GM19395 (cell line): Measurements from ENCODE around the gene LIX1L.

Experiments used
- ATAC-seq: cut with Tn5 transposase; IDR thresholded peaks from one replicate; pipeline ENCODE4 v1.9.1; 2021; ENCODE audit warnings: mild to moderate bottlenecking, moderate library complexity; ENCODE audit not compliant: unreplicated experiment

LIX1L gene

DNA sequence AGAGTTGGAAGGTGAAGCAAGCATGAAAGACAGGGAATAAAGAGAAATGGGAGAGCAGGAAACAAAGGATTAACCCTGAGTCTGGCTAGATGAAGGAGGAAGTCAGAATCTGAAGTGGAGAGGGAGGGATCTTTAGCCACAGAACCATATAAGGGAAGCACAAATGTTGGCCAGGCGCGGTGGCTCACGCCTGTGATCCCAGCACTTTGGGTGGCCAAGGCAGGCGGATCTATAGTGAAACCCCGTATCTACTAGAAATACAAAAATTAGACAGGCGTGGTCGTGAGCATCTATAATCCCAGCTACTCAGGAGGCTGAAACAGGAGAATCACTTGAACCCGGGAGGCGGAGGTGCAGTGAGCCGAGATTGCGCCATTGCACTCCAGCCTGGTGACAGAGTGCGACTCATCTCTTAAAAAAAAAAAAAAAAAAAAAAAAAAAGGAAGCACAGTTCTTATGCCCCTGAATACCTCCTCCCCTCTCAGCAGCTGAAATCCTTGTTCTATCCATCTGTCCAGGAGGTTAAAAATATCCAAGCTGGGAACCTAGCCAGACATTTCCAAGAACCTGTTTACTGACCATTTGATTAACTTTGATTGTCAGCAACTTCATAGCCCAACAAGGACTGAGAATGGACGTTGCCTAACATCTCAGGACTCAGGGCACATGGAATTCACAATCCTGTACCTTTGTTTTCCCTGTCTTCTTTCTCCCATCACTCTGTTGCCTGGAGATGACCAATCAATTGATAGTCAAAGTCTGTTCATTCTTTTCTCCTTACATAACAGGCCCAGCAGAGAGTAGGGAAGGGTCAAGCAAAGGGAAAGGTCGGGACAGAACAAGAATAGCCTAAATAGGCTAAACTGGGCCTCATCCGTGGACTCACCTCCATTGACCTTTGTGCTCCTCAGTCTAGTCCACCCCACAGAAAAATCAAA is 28.0 kb upstream of the LIX1L start:
- ATAC-seq: no peak

DNA sequence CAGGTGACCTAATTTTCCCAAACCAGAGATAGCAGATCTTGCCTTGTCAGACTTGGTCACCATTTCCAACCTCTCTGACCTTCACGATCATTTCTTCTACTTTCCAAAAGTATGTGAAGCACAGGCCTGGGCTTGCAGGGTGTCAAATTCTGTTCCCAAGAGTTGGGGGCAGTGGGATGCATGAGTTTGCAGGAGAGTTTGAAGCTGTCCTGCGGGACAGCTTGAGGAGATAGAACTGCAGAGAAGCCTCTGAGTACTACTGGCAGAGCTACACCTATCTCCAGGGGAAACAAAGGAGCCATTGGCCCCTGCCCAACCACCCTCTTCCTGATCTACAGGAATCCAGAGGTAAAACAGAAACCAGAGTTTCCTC is 27.3 kb upstream of the LIX1L start:
- ATAC-seq: no peak

DNA sequence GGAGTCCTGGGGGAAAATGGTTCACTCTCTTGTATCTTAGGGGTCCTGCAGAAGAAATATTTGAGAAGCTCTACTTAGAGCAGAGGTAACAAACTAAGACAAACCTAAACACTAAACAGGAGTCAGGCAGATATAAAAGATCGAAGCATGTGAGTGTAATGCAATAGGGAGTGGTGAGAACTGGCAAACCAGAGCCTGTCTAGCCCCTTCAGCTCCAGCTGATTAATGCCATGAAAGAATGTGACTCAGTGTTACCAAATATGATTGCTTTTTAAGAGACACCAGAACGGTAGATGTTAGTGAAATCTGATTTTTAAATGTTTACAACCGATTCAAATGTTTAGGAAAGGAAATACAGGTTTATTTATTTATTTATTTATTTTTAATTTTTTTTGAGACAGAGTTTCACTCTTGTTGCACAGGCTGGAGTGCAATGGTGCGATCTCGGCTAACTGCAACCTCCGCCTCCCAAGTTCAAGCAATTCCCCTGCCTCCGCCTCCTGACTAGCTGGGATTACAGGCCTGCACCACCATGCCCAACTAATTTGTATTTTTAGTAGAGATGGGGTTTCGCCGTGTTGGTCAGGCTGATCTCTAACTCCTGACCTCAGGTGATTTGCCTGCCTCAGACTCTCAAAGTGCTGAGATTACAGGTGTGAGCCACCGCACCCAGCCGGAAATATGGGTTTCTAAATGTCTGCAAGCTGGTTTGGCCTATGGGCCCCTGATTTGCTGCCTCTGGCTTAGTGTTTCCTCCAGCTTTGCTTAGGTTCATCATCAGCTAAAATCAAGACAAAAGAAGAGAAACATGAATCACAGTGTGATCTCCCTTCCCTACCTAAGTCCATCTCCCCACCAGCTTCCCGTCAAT is 26.4 kb upstream of the LIX1L start:
- no peak for ATAC-seq

- no peak for ATAC-seq
Measured at GRCh38 chr1:145983206-145983675, 25.4 kb upstream of the LIX1L start.

DNA sequence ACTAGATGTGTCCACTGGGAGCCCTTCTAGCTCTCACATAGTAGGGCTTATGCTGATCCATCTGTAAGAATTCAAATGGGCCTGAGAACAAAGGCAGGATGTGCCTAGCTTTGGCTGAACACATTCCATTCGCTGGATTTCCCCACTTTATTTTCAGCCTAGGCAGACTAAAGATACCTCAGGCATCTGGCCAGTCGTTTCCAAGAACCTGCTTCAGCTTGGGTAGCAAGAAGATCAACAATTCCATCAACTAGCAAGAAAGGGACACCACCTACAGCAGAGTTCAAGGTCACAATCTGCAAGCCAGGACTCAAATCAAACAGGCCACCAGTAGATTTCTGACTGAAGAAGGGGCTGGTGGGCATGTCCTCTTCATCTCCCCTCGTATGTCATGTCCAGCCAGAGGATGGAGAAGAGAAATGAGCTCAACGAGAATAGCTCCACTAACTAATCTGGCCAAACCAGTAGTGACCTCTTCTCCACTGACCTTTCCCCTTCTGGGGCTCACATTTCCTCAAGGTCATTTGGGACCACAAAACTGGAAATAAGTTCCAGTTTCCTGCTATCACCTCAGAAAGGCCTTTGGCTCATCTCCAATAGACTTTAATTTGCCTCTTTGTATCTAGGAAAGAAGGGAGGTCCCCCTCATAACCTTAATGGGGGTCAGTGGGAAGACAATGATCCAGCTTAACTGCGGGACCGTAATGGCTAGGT is 24.4 kb upstream of the LIX1L start:
- no peak for ATAC-seq

- no peak for ATAC-seq
Measured at GRCh38 chr1:145980457-145980994, 22.7 kb upstream of the LIX1L start.

DNA sequence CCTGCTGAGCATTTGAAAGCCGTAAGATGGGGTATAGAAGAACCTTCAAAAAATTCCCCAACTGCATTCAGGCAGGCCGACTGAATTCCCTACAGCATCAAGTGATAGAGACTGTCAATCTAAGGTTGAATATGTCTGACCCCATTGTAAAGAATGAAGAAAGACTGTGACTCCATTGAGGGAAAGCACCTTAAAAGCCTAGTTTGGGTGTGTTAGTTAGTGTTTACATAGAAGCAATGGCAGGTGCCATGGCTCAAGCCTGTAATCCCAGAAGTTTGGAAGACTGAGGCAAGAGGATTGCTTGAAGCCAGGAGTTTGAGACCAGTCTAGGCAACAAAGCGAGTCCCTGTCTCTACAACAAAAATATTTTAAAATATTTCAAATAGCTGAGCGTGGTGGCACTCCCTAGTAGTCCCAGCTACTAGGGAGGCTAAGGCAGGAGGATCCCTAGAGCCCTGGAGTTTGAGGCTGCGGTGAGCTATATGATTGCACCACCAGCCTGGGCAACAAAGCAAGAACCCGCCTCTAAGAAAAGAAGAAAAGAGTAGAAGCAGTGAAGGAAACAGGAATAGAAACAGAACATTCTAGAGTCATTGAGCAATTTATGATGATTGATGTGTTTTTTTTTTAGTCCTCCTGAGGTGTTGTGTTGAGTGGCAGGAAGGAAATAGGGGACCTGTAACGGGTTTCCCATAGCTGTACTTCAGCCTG is 22.1 kb upstream of the LIX1L start:
- peak; percentile 21 for ATAC-seq

DNA sequence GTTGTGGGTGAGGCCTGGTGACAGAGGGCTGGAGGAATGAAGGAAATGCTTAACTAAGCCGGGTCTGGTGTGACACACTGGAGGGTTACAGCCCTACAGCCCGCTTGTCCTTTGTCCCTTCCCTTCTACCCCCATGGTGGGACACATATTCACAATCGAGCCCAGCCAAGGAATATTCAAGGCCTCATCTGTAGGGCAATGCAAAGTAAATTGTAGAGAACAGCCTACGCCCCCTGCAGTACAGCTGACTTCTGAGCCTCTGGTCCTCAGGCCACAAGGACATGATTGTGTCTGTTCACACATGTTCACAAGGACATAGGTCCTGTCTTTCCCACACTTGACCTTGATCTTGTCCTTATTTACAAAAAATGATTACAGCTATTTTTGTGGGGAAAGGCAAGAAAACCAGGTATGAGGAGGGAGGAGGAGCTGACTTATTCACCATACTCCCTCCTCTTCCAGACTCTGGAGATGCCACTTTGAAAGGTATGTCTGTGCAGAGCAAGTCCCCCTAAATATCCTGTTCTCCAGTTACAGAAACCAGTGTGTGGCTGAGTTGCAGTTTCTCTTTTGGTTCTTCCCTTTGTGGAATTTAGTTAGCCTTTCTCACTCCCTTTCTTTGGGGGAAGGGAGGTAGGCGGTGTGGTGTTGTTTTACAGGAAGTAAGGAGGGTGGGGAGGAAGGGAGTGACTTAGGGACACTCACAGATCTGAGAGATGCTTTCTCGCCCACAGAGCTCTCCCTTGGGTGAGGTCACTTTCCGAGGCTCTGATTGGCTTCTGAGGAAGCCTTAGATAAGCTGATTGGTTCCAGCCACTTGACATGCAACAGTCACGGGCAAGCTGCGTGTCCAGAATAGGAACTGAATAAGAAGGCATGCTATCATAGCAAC is 21.3 kb upstream of the LIX1L start:
- ATAC-seq: peak; percentile 95

GRCh38 chr1:145978471-145978853 is 20.6 kb upstream of the LIX1L start:
- no peak for ATAC-seq

- no peak for ATAC-seq
Measured at GRCh38 chr1:145977486-145978470, 20.0 kb upstream of the LIX1L start.

DNA sequence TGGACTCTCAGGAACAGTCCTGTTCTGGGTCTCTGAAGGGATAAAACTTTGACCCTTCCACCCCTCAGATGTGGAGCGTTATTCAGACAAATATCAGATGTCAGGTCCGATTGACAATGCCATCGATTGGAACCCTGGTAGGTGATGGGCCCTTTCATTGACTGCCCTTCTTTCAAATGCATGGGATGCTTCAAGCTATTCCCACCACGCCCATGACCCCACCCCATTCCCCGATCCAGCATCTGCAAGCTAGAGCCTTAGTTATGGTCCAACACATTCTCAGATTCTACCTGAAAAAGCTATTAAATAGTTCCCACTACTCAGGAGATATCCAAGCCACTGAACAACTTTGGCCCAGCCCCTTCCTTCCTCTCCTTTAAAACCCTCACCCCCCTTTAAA is 19.2 kb upstream of the LIX1L start:
- no peak for ATAC-seq

DNA sequence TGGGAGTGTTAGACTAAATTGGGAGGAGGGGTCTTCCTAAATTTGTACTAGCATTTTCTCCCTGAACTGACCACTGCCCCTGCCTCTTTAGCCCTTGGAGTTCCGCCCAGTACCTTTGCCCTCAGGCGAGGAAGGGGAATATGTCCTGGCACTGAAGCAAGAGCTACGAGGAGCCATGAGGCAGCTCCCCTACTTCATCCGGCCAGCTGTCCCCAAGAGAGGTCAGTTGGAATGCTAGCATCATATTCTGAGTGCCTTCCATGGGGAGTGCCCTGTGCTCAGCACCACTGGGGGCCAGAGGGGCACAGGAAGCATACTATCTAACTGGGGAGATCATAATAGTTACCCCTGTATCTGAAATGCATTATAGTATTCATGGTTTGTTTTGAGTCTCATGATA is 17.4 kb upstream of the LIX1L start:
- no peak for ATAC-seq

DNA sequence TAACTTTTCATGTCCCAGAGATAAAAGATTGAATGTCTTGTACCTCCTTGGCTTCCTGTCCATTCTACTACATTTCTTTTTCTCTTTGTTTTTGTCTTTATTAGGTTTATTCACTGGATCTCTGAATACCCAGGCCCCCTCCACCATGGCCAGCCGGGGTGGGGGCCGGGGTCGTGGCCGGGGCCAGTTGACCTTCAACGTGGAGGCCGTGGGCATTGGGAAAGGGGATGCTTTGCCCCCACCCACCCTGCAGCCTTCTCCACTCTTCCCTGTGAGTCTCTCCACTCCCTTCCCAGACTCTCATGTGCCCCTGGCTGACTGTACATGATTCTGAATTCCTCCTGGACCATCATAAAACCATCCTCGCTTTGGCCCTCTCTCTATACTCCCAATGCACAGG is 16.9 kb upstream of the LIX1L start:
- ATAC-seq: no peak

GRCh38 chr1:145972580-145972979 is 14.8 kb upstream of the LIX1L start:
- ATAC-seq: no peak

GRCh38 chr1:145967288-145967687 is 9.5 kb upstream of the LIX1L start:
- no peak for ATAC-seq

- no peak for ATAC-seq
Measured at GRCh38 chr1:145965119-145965744, 7.4 kb upstream of the LIX1L start.

DNA sequence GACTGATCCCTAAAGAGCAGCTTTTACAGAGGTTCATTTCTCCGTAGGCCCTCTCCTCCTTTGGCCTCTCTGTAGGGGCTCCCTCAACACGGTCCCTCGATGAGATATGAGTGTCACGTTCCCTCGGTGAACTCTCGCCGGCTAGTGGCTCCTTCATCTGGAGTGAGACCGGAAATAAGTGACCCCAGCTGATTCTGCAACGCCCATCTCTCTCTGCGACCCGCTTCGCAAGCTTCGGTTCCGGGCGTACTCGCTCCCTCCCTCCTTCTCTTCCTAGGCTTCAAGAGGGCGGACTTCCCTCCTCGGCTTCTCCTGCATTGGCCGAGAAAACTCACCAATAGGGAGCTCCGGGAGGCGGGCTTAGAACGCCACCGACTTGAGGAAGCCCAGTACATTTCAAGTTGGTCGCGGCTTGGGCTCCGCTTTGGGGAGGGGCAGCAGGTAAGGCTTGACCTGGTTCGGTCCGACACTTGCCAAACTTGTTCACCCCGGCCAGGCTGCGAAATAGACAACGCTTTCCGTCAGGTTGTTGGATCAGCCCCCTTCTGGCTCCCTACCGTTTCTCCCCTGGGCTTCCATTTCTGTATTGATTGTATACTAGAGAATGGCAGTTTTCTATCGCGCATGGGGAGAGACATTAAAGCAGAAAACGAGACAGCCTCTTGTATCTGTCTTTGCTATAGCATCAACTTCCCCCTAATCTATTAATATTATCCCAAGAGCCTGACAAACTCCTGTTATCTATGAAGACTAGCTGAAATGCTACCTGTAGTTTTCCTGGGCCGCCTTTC is 6.7 kb upstream of the LIX1L start, which contains the start of the genes ANKRD34A and POLR3GL:
ANKRD34A (minus strand) TSS at position 248 of the 791 bp plus-strand sequence. CDS start 2,816 bp downstream, outside the sequence.
POLR3GL (plus strand) TSS at position 363 of the 791 bp plus-strand sequence. CDS start 10,176 bp downstream, outside the sequence.
- peak; percentile 92 for ATAC-seq
